Gastroesophageal sphincter (tissue), 3 donors: ENCODE measurements around the gene EIPR1.

Experiments
- POLR2A ChIP-seq, 2 donors: fragments of 450-650 bp; IDR thresholded peaks; one replicate each; pipeline ENCODE4 v1.6.1; 2017; ENCODE audit warnings: antibody characterized with exemption in 2 of 2, mild to moderate bottlenecking in 2 of 2, moderate library complexity in 1 of 2
- POLR2AphosphoS5 ChIP-seq: sonication (generic); formaldehyde crosslinking; IDR thresholded peaks from one replicate; pipeline ENCODE4 v1.6.1; 2017; ENCODE audit warnings: antibody characterized with exemption
- TF ChIP-seq, protein P1 (sequence below), 4 experiments: fragments of 200-600 bp in 2 of 4; fragments of 450-650 bp in 2 of 4; sonication (generic) in 1 of 4; IDR thresholded peaks; one replicate each; pipeline ENCODE4 v1.5.1; 2017 to 2019; ENCODE audit warnings: antibody characterized with exemption in 4 of 4, mild to moderate bottlenecking in 2 of 4, moderate library complexity in 2 of 4

DNA sequence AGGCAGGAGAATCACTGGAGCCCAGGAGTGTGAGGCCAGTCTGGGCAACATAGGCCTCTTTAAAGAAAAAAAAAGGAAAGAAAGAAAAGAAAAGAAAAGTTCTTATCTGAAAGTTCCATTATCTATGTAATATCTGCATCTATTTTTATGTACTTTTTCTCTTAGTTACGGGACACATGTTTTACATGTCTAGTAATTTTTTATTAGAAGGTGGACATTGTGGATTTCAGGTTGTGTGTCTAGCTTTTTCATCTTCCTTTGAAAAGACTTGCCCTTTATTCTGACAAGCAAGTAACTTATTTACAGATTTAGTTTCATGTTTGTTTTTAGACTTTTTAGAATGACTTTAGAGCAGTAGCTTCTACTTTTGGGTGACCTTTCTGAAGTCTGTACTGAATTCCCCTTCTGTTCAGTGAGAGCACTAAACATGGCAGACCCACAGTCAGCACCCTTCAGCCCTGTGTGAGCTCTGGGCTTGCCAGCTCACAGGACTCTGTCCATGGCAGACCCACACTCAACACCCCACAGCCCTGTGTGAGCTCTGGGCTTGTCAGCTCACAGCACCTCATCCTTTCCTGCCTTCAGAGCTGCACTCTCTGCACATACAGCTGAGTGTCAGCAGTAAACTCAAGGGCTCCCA, 19.4 kb upstream of the EIPR1 start:
- TF ChIP-seq, protein P1, sequence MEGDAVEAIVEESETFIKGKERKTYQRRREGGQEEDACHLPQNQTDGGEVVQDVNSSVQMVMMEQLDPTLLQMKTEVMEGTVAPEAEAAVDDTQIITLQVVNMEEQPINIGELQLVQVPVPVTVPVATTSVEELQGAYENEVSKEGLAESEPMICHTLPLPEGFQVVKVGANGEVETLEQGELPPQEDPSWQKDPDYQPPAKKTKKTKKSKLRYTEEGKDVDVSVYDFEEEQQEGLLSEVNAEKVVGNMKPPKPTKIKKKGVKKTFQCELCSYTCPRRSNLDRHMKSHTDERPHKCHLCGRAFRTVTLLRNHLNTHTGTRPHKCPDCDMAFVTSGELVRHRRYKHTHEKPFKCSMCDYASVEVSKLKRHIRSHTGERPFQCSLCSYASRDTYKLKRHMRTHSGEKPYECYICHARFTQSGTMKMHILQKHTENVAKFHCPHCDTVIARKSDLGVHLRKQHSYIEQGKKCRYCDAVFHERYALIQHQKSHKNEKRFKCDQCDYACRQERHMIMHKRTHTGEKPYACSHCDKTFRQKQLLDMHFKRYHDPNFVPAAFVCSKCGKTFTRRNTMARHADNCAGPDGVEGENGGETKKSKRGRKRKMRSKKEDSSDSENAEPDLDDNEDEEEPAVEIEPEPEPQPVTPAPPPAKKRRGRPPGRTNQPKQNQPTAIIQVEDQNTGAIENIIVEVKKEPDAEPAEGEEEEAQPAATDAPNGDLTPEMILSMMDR (IDR thresholded peaks at IDR 0.05), result no peak
- TF ChIP-seq POLR2A (IDR thresholded peaks at IDR 0.05) (no peak), POLR2AphosphoS5 (no peak)
